Endothelial cell of umbilical vein (primary cell): ENCODE data around the gene CDK5RAP2. TPM values are rescaled to one million over a fixed set of nuclear protein-coding genes. Genes with fewer than 3 reads are reported as not detected.

Experiments
- BruUV-seq: library from RNA; stranded (reverse); fragments of 400-500 nt; replicated peaks from 2 replicates; lab custom pipeline; 2021; lab: Mats Ljungman, UMichigan
- CTCF ChIA-PET: fragments of 300-600, 350-600 bp; sonication (Branson Sonifier 250); formaldehyde crosslinking; loops from one replicate; lab custom pipeline; 2021; ENCODE audit warnings: antibody characterized with exemption, inconsistent platforms; lab: Charles Lee
- POLR2A ChIA-PET: fragments of 300-600, 350-600 bp; sonication (Branson Sonifier 250); formaldehyde crosslinking; loops from one replicate; lab custom pipeline; 2021; ENCODE audit warnings: antibody characterized with exemption, inconsistent platforms; lab: Charles Lee
- DNase-seq: peaks from one replicate; pipeline ENCODE4 v3.0.0-alpha.2; 2011; ENCODE audit warnings: low read depth, low spot score
- FAIRE-seq: peaks from 2 replicates; lab custom pipeline; 2011; peaks lifted over from hg19 to GRCh38; lab: Jason Lieb, UNC
- H2AFZ ChIP-seq: 2 replicates; pipeline ENCODE4 v1.6.0; 2012; ENCODE audit warnings: low read depth, low read length, control low read depth, inconsistent platforms
- H3K27ac ChIP-seq: 2 replicates; pipeline ENCODE4 v1.5.1; 2011; ENCODE audit warnings: low read depth, mild to moderate bottlenecking, control low read depth, low read length, moderate library complexity; ENCODE audit not compliant: insufficient read depth
- H3K27me3 ChIP-seq, 2 experiments: 2 replicates each; pipeline versions ENCODE4 v1.6.0 to v1.6.1; 2011; ENCODE audit warnings: low read length in 2 of 2, mixed read lengths in 1 of 2; ENCODE audit not compliant: control insufficient read depth in 2 of 2, insufficient read depth in 2 of 2
- H3K36me3 ChIP-seq, 2 experiments: 2 replicates in 1 of 2; 3 replicates in 1 of 2; pipeline ENCODE4 v1.5.1; 2011; ENCODE audit warnings: low read length in 2 of 2, mild to moderate bottlenecking in 1 of 2, moderate library complexity in 1 of 2; ENCODE audit not compliant: control insufficient read depth in 2 of 2, insufficient read depth in 2 of 2; ENCODE audit errors: extremely low read depth in 1 of 2
- H3K4me1 ChIP-seq: 3 replicates; pipeline ENCODE4 v1.5.1; 2011; ENCODE audit warnings: mild to moderate bottlenecking, low read length; ENCODE audit not compliant: control insufficient read depth, insufficient read depth; ENCODE audit errors: extremely low read depth
- H3K4me2 ChIP-seq: 2 replicates; pipeline ENCODE4 v1.6.1; 2011; ENCODE audit warnings: low read length, control low read depth, mixed read lengths; ENCODE audit not compliant: insufficient read depth
- H3K4me3 ChIP-seq, 3 experiments: fragments of 200-600 bp in 1 of 3; sonication (generic), shearing (Covaris generic) in 1 of 3; replicated peaks in 1 of 3; 2 replicates each; pipeline ENCODE4 v1.5.1; 2011 to 2016; ENCODE audit warnings: control low read depth in 3 of 3, low read length in 3 of 3, mild to moderate bottlenecking in 2 of 3, inconsistent platforms in 1 of 3, low read depth in 1 of 3, moderate library complexity in 1 of 3; ENCODE audit not compliant: insufficient read depth in 1 of 3
- H3K79me2 ChIP-seq: 2 replicates; pipeline ENCODE4 v1.6.0; 2012; ENCODE audit warnings: low read length, inconsistent platforms; ENCODE audit not compliant: control insufficient read depth, insufficient read depth
- H3K9ac ChIP-seq: replicated peaks from 2 replicates; pipeline ENCODE3; 2011; ENCODE audit warnings: low read length, control low read depth; ENCODE audit not compliant: insufficient read depth; ENCODE audit errors: extremely low read depth
- H3K9me1 ChIP-seq: replicated peaks from 3 replicates; pipeline ENCODE4 v1.6.0; 2011; ENCODE audit warnings: mild to moderate bottlenecking, low read length; ENCODE audit not compliant: control insufficient read depth, insufficient read depth; ENCODE audit errors: extremely low read depth
- H3K9me3 ChIP-seq: replicated peaks from 2 replicates; pipeline ENCODE4 v1.5.1; 2012; ENCODE audit warnings: low read length, inconsistent platforms; ENCODE audit not compliant: control insufficient read depth, insufficient read depth
- H4K20me1 ChIP-seq: replicated peaks from 2 replicates; pipeline ENCODE3; 2011; ENCODE audit warnings: mild to moderate bottlenecking, low read length; ENCODE audit not compliant: control insufficient read depth, insufficient read depth; ENCODE audit errors: extremely low read depth
- EZH2 ChIP-seq: IDR thresholded peaks from 2 replicates; pipeline ENCODE4 v1.6.1; 2012; ENCODE audit warnings: borderline replicate concordance, low read depth, mild to moderate bottlenecking, moderate library complexity, low read length, inconsistent platforms; ENCODE audit not compliant: severe bottlenecking
- FOS ChIP-seq: IDR thresholded peaks from 2 replicates; pipeline ENCODE4 v1.6.1; 2011; ENCODE audit warnings: mild to moderate bottlenecking, low read length, moderate library complexity, borderline replicate concordance; ENCODE audit not compliant: insufficient read depth
- GATA2 ChIP-seq: IDR thresholded peaks from 2 replicates; pipeline ENCODE4 v1.7.0; 2011; ENCODE audit warnings: low read depth, mild to moderate bottlenecking, moderate library complexity, mixed read lengths, low read length; ENCODE audit not compliant: insufficient read length, insufficient read depth
- JUN ChIP-seq: IDR thresholded peaks from 2 replicates; pipeline ENCODE4 v1.6.1; 2011; ENCODE audit warnings: borderline replicate concordance, low read depth; ENCODE audit not compliant: insufficient read length, insufficient read depth
- MAX ChIP-seq: IDR thresholded peaks from 2 replicates; pipeline ENCODE4 v1.6.1; 2011; ENCODE audit not compliant: insufficient read depth, insufficient read length
- MYC ChIP-seq: IDR thresholded peaks from one replicate; pipeline ENCODE4 v1.6.1; 2011; ENCODE audit warnings: mild to moderate bottlenecking, low read depth, low read length
- POLR2A ChIP-seq: IDR thresholded peaks from 2 replicates; pipeline ENCODE4 v1.6.1; 2012; ENCODE audit warnings: low read depth, mild to moderate bottlenecking, control low read depth, low read length
- POLR2AphosphoS5 ChIP-seq: IDR thresholded peaks from 2 replicates; pipeline ENCODE4 v1.6.1; 2012; ENCODE audit warnings: low read depth, mild to moderate bottlenecking, control low read depth, low read length, moderate library complexity; ENCODE audit not compliant: insufficient read depth
- dilution Hi-C: fragments of 300-500 bp; cut with MboI; formaldehyde crosslinking; loops from one replicate; pipeline ENCODE4 v1.15.0; 2019; ENCODE audit warnings: low sequenced_read_pairs; ENCODE audit not compliant: extremely low pct_ligation_motif_present
- intact Hi-C: fragments of 100-400 bp; cut with micrococcal nuclease; formaldehyde crosslinking; loops from one replicate; pipeline ENCODE4 v1.10.0; 2022
- polyA plus RNA-seq, 4 experiments: library from polyadenylated mRNA; depleted of rRNA in 3 of 4; stranded (reverse) in 3 of 4; unstranded in 1 of 4; fragments of >200 nt; gene quantifications; 2 replicates each; pipeline versions ENCODE4 v1.2.1 to v1.2.3, GENCODE V29; 2011 to 2012; ENCODE audit warnings: missing spikeins in 1 of 4
- total RNA-seq: library from RNA; stranded (reverse); gene quantifications from 2 replicates; pipeline ENCODE4 v1.2.3, GENCODE V29; 2021
- TF ChIP-seq, protein P1 (sequence below), 2 donors: IDR thresholded peaks; 1 replicate in 1 of 2; 2 replicates in 1 of 2; pipeline ENCODE4 v1.5.1; 2011; ENCODE audit warnings: low read length in 2 of 2, mild to moderate bottlenecking in 2 of 2, moderate library complexity in 2 of 2, control low read depth in 1 of 2, inconsistent platforms in 1 of 2, low read depth in 1 of 2; ENCODE audit not compliant: insufficient read depth in 1 of 2; ENCODE audit errors: extremely low read depth in 1 of 2

CDK5RAP2 gene
- total and polyA plus RNA-seq, 2 donors (not counting 3 experiments of a cell fraction or from before 2014, with no cell fraction given), result 17.5 to 56.7 TPM

DNA sequence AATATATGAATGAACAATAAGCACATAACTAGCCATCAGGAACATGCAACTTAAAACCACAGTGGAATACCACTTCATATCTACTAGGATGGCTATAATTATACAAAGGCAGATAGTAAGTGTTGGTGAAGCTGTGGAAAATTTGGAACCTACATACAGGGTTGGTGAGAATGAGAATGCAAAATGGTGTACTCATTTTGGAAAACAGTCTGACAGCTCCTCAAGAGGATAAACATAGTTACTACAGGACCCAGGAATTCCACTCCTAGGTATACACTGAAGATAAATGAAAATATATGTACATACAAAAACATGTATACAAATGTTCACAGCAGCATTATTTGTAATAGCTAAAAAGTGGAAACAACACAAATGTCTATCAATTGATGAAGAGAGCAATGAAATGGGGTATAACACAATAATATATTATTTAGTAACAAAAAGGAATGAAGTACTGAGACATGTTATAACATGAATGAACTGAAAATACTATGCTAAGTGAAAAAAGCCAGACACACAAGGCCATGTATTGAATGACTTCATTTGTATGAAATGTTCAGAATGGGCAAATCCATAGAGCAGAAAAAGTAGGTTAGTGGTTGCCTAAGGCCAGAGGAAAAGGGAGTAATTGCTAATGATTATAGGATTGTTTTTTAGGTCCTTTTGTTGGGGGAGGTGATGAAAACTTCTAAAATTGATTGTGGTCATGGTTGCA is 31.2 kb upstream of the CDK5RAP2 start:
- Histone ChIP-seq H3K9me3 (no peaks in the 10 kb centered on the region), H3K9me1 (no peaks in the 10 kb centered on the region), H3K27ac (no peak overlapping the region), H4K20me1 (no peaks in the 10 kb centered on the region), H3K4me1 (no peaks in the 10 kb centered on the region), H2AFZ (no peak overlapping the region), H3K4me3 (no peak overlapping the region), H3K4me2 (no peak overlapping the region), H3K79me2 (no peaks in the 10 kb centered on the region), H3K9ac (no peak overlapping the region), H3K27me3 (no peaks in the 10 kb centered on the region), H3K36me3 (no peaks in the 10 kb centered on the region)
- FAIRE-seq (no peak), DNase-seq (no peak)
- CTCF ChIA-PET, result interaction anchor here (0.6 to 2.2 kb wide), 6 partner anchors 9 to 449 kb away, joined by 3 to 13 read pairs (median 3); no protein-coding TSS in a partner anchor
- intact Hi-C loops, result no loop called here
- dilution Hi-C loops, result no loop called here
- POLR2A ChIA-PET, result no interaction called here
- TF ChIP-seq JUN, result no peak
- no peak for TF ChIP-seq POLR2A
- TF ChIP-seq MYC, result no peak
- no peak for TF ChIP-seq FOS
- no peak for TF ChIP-seq EZH2
- no peak for TF ChIP-seq POLR2AphosphoS5
- TF ChIP-seq GATA2, result no peak
- no peak for TF ChIP-seq MAX
- TF ChIP-seq, protein P1, sequence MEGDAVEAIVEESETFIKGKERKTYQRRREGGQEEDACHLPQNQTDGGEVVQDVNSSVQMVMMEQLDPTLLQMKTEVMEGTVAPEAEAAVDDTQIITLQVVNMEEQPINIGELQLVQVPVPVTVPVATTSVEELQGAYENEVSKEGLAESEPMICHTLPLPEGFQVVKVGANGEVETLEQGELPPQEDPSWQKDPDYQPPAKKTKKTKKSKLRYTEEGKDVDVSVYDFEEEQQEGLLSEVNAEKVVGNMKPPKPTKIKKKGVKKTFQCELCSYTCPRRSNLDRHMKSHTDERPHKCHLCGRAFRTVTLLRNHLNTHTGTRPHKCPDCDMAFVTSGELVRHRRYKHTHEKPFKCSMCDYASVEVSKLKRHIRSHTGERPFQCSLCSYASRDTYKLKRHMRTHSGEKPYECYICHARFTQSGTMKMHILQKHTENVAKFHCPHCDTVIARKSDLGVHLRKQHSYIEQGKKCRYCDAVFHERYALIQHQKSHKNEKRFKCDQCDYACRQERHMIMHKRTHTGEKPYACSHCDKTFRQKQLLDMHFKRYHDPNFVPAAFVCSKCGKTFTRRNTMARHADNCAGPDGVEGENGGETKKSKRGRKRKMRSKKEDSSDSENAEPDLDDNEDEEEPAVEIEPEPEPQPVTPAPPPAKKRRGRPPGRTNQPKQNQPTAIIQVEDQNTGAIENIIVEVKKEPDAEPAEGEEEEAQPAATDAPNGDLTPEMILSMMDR (IDR thresholded peaks at IDR 0.05; ENCODE audit: extremely low read depth in 1 of 2, insufficient read depth in 1 of 2, low read depth in 1 of 2, low read length in 2 of 2), result no peak
- no TSS peak for BruUV-seq
